ENCODE measurements around the gene HSD11B2. TPM values are rescaled to one million over a fixed set of nuclear protein-coding genes. Genes with fewer than 3 reads are reported as not detected.

Gene HSD11B2
- total and polyA plus RNA-seq, 8 donors: 1.4 to 11.3 (median 6.3) TPM

DNA sequence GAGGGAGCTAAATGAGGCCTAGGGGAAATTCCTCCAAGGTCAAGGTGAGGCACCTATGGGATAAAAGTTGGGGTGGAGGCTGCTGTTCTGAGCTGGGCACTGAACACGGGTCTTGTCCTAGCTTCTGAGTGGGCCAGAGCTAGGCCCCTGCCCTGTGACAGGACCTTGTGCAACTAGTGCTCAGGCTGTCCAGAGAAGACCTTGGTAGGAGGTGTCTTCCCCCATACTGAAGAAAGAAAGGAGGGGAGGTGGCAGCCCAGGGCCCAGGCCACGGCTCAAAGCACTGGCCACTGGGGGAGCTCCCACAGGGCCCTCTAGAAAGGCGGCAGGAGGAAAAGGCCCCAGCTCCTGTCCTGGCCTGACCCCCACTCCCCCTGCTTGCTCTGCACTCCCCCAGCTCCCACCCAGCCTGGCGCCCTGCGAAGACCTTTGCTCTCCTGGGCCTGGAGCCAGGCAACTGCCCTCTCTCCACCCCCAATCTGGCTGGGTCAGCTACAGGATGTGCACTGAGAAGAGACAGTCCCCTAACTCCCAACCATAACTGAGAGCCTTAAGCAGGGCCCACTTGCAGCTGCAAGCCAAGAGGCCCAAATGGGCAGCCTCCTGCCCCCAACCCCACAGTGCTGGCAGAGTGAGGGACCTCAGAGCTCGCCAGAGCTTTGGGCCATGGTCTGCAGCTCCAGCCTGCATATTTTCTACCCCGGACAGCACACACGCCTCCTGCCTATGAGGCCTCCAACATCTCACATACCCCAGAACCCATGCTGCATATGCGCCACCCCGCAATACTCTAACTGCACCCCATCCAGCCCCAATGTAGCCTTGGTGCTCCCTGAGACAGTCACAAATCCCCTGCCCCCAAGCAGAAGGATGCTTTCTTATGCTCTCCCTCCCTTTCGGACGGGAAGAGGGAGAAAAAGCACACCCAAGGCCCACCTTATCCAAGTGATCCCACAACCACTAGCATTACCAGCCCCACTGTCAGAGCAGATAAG lies 15.3 kb downstream of the HSD11B2 start:
- DNase-seq (peak in 4 of 6 donors; percentile 64 to 81 (median 69)), ATAC-seq (peak in 3 of 4 donors; percentile 17 to 54 (median 22)), FAIRE-seq (no peak)
- no peaks in the 10 kb centered on the region for H3K27me3 ChIP-seq
- TF ChIP-seq, protein P1, sequence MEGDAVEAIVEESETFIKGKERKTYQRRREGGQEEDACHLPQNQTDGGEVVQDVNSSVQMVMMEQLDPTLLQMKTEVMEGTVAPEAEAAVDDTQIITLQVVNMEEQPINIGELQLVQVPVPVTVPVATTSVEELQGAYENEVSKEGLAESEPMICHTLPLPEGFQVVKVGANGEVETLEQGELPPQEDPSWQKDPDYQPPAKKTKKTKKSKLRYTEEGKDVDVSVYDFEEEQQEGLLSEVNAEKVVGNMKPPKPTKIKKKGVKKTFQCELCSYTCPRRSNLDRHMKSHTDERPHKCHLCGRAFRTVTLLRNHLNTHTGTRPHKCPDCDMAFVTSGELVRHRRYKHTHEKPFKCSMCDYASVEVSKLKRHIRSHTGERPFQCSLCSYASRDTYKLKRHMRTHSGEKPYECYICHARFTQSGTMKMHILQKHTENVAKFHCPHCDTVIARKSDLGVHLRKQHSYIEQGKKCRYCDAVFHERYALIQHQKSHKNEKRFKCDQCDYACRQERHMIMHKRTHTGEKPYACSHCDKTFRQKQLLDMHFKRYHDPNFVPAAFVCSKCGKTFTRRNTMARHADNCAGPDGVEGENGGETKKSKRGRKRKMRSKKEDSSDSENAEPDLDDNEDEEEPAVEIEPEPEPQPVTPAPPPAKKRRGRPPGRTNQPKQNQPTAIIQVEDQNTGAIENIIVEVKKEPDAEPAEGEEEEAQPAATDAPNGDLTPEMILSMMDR (IDR thresholded peaks at IDR 0.05): no peak
- H3K4me3 ChIP-seq: no peak overlapping the region
- intact Hi-C loops (cut with DNase I): no loop called here
- 54 to 60% methylated on average over 12 of the region's 12 CpGs for WGBS, 2 donors
- H3K36me3 ChIP-seq: peaks cover 0 to 4% (median 0%) of the 10 kb centered on the region in 3 donors
- peaks cover 50 to 56% (median 53%) of the 10 kb centered on the region in 3 donors for H3K4me1 ChIP-seq
- H3K27ac ChIP-seq: peak overlapping the region in 2 of 4 donors; percentile 6 to 41
- H3K9me3 ChIP-seq: no peaks in the 10 kb centered on the region

DNA sequence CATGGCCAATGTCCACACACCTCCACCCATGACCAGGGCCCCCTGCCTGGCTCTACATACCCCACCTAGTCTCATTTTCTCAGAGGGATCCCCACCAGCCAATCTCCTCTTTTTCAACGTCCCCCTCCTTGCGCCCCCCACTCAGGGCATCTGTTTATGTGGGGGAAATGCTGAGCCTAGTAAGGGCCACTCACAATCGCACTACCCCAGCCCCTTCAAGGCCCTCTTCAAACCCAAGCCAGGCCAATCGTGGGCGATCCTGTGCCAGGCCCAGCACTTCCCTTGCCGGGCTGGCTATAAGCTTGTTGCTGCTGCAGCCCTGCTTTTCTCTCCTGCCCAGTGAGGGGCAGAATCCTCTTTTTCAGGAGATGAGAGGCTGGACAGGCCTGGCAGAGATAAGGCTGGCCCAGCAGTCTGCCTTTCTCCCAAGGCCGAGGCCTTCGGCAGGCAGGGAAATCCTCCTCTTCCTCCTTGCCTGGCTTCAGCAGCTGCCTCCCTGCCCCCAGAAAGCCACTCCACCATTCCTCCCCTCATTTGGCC lies 16.1 kb downstream of the HSD11B2 start:
- H3K36me3 ChIP-seq: peaks cover 0 to 4% (median 0%) of the 10 kb centered on the region in 3 donors
- WGBS, 2 donors: 66 to 68% methylated on average over 8 of the region's 8 CpGs
- TF ChIP-seq, protein P1 (IDR thresholded peaks at IDR 0.05): no peak
- ATAC-seq: no peak
- FAIRE-seq: no peak
- H3K27me3 ChIP-seq: no peaks in the 10 kb centered on the region
- intact Hi-C loops (cut with DNase I): no loop called here
- H3K4me1 ChIP-seq: peaks cover 50 to 56% (median 54%) of the 10 kb centered on the region in 3 donors
- peak overlapping the region in 1 of 4 donors; percentile 6 for H3K27ac ChIP-seq
- DNase-seq: no peak
- no peaks in the 10 kb centered on the region for H3K9me3 ChIP-seq
- H3K4me3 ChIP-seq: no peak overlapping the region

DNA sequence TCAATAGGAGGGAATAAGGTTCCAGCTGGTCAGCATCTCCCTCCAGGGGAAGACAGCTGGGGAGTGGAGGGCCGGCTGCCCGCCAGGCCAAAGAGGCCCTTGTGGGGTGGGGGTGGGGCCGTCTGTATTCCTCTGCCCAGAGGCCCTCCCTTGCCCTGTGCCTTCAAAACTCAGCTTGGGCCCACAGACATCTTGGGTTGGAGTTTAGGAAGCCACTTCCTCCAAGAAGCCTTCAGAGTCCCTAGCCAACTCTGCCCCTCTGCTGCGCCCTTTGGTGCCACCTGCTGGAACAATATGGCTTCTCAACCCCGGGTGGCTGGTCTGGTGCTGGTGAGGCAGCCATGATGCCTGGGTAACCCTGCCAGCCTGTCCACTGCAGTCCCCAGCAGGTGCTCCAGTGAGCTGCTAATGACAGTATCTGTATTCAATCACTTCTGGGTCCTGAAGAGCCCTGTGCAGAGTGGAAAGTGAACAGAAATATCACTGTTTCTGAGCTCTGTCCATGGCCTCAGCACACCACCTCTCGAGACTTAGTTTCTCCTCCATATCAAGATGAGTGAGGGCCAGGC lies 16.7 kb downstream of the HSD11B2 start:
- H3K9me3 ChIP-seq: no peaks in the 10 kb centered on the region
- H3K4me3 ChIP-seq: no peak overlapping the region
- TF ChIP-seq, protein P1 (IDR thresholded peaks at IDR 0.05): peak; percentile 10 to 34 (median 24)
- DNase-seq (peak in 5 of 6 donors; percentile 44 to 84 (median 75)), ATAC-seq (peak; percentile 26 to 46 (median 38)), FAIRE-seq (no peak)
- H3K27me3 ChIP-seq: no peaks in the 10 kb centered on the region
- H3K4me1 ChIP-seq: peaks cover 54 to 56% (median 54%) of the 10 kb centered on the region in 3 donors
- intact Hi-C loops (cut with DNase I): no loop called here
- H3K27ac ChIP-seq: peak overlapping the region in 1 of 4 donors; percentile 6
- WGBS, 2 donors: 61 to 71% methylated on average over 6 of the region's 6 CpGs
- H3K36me3 ChIP-seq: peaks cover 0 to 4% (median 0%) of the 10 kb centered on the region in 3 donors

DNA sequence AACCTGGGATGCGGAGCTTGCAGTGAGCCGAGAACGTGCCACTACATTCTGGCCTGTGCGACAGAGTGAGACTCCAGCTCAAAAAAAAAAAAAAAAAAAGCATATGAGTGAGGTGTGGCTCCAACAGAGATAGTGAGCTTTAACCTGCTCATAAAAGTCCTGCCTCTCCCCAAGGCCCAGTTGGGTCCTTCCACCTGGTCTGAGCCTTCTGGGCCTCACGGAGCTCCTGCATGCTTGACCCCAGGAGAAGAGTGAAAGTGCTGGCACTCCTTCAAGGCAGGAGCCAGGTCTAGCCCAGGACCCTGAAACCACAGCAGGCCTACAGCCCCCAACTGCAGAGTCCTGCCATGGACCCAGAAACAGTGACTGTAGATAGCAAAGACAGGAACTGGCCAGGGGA lies 17.7 kb downstream of the HSD11B2 start:
- intact Hi-C loops (cut with DNase I): no loop called here
- no peak for FAIRE-seq
- TF ChIP-seq, protein P1 (IDR thresholded peaks at IDR 0.05): no peak
- 95 to 98% methylated on average over 5 of the region's 5 CpGs for WGBS, 2 donors
- H3K9me3 ChIP-seq: no peaks in the 10 kb centered on the region
- no peak overlapping the region for H3K27ac ChIP-seq
- H3K4me1 ChIP-seq: peaks cover 52 to 60% (median 52%) of the 10 kb centered on the region in 3 donors
- no peak for DNase-seq
- ATAC-seq: no peak
- H3K36me3 ChIP-seq: peaks cover 0 to 4% (median 0%) of the 10 kb centered on the region in 3 donors
- H3K27me3 ChIP-seq: no peaks in the 10 kb centered on the region
- H3K4me3 ChIP-seq: no peak overlapping the region
